Measurements from ENCODE around the gene REELD1. TPM values are rescaled to one million over a fixed set of nuclear protein-coding genes. Genes with fewer than 3 reads are reported as not detected.

REELD1 gene
- total RNA-seq, 1 experiment from 2014 or later = not detected

DNA sequence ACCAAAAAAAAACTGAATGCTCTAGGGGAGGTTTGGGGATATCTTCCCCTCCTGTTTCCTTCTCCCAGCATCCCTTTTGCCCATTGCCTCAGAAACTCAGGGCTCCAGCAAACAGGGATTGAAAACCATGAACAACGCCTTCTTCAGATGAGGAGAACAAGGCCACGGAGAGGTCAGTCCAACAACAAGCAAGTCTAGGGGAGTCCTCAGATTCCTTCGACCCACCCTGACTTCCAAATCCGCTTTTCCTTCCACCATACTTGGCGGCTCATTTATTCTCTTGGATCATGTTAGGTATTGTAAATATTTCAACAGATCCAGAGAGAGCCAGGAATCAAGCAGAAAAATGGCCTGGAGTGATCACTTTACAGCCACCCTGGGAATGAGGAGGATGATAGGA is 21.9 kb downstream of the REELD1 start:
- Mint-ChIP-seq H3K27me3 (ENCODE audit: low read depth) (no peaks in the 10 kb centered on the region), H3K36me3 (ENCODE audit: insufficient read depth in 1 of 3, low read depth in 3 of 3) (no peaks in the 10 kb centered on the region; a peak in 1 of 7 replicates), H3K27ac (no peak overlapping the region), H3K4me1 (peaks cover 5 to 6% of the 10 kb centered on the region in 2 experiments), H3K4me3 (no peak overlapping the region), H3K9me3 (no peaks in the 10 kb centered on the region)
- TF ChIP-seq, protein P1, sequence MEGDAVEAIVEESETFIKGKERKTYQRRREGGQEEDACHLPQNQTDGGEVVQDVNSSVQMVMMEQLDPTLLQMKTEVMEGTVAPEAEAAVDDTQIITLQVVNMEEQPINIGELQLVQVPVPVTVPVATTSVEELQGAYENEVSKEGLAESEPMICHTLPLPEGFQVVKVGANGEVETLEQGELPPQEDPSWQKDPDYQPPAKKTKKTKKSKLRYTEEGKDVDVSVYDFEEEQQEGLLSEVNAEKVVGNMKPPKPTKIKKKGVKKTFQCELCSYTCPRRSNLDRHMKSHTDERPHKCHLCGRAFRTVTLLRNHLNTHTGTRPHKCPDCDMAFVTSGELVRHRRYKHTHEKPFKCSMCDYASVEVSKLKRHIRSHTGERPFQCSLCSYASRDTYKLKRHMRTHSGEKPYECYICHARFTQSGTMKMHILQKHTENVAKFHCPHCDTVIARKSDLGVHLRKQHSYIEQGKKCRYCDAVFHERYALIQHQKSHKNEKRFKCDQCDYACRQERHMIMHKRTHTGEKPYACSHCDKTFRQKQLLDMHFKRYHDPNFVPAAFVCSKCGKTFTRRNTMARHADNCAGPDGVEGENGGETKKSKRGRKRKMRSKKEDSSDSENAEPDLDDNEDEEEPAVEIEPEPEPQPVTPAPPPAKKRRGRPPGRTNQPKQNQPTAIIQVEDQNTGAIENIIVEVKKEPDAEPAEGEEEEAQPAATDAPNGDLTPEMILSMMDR (conservative IDR thresholded peaks at IDR 0.05) = no peak
- H3K23me2 ChIP-seq (ENCODE audit: insufficient read length, low read depth, low read length, poor library complexity, severe bottlenecking) = no peaks in the 10 kb centered on the region
- H3K23ac ChIP-seq (ENCODE audit: insufficient read length, low read depth, low read length) = no peak overlapping the region
- WGBS (ENCODE audit: extremely low coverage, insufficient read length, low lambda C conversion rate) = no CpG with 5 or more reads among the region's 5 CpGs
- DNase-seq = no peak
- H3K9me3 ChIP-seq (ENCODE audit: control insufficient read depth, low read depth, low read length) = no peaks in the 10 kb centered on the region
- no peak overlapping the region for H3K4me2 ChIP-seq (ENCODE audit: insufficient read depth, insufficient read length, low read length)
- H4K20me1 ChIP-seq (ENCODE audit: control insufficient read depth, insufficient read depth, insufficient read length) = no peaks in the 10 kb centered on the region
- H2BK15ac ChIP-seq (ENCODE audit: low read depth, low read length) = no peak overlapping the region
- no peaks in the 10 kb centered on the region for H3K79me2 ChIP-seq (ENCODE audit: insufficient read depth, low read length)
- H3K18ac ChIP-seq (ENCODE audit: insufficient read length, low read depth, low read length) = no peak overlapping the region
- no peak overlapping the region for H2BK120ac ChIP-seq (ENCODE audit: low read depth, low read length, poor library complexity, severe bottlenecking)
- no peak overlapping the region for H4K91ac ChIP-seq (ENCODE audit: insufficient read length, low read depth, low read length)
- H3T11ph ChIP-seq (ENCODE audit: low read length) = no peak overlapping the region
- no peak overlapping the region for H3K27ac ChIP-seq (ENCODE audit: insufficient read length, low read depth, low read length)
- no peak overlapping the region for H2BK5ac ChIP-seq (ENCODE audit: insufficient read length, low read length)
- H2BK20ac ChIP-seq (ENCODE audit: low read depth, low read length, poor library complexity, severe bottlenecking) = no peak overlapping the region
- H3K9ac ChIP-seq (ENCODE audit: extremely low read depth, insufficient read length, low read length) = no peak overlapping the region
- no peak overlapping the region for H3K56ac ChIP-seq (ENCODE audit: insufficient read length, low read depth, low read length)
- no peak overlapping the region for H2AFZ ChIP-seq (ENCODE audit: low read length)
- H3K14ac ChIP-seq (ENCODE audit: insufficient read depth, low read length) = no peak overlapping the region; the same call in 1 of the 2 replicates
- H4K8ac ChIP-seq (replicated peaks; ENCODE audit: insufficient read length, low read depth, low read length) = no peak overlapping the region
- no peak overlapping the region for H4K5ac ChIP-seq (ENCODE audit: insufficient read length, low read depth, low read length)
- no peaks in the 10 kb centered on the region for H3K27me3 ChIP-seq (ENCODE audit: insufficient read depth, low read length)
- H2BK12ac ChIP-seq (ENCODE audit: insufficient read length, low read depth, low read length) = no peak overlapping the region
- H3K4ac ChIP-seq (ENCODE audit: low read depth, low read length) = no peak overlapping the region
- no peaks in the 10 kb centered on the region; the same call in 1 of the 2 replicates for H3K4me1 ChIP-seq (ENCODE audit: insufficient read depth, low read length)
- H3K79me1 ChIP-seq (ENCODE audit: insufficient read depth, low read depth, low read length, poor library complexity, severe bottlenecking) = no peaks in the 10 kb centered on the region
- H2AK5ac ChIP-seq (ENCODE audit: insufficient read length, low read length) = no peak overlapping the region

Measured in H9 (cell line).